IMR-90 (cell line): ENCODE measurements around the gene KRT79. TPM values are rescaled to one million over a fixed set of nuclear protein-coding genes. Genes with fewer than 3 reads are reported as not detected.

Source experiments
- ATAC-seq: fragments of 200-7000 bp; cut with Tn5 transposase; 2 replicates; pipeline ENCODE4 v1.9.1; 2020; ENCODE audit warnings: low read depth, mild to moderate bottlenecking, moderate library complexity
- BruUV-seq: library from RNA; stranded (reverse); fragments of 400-500 nt; replicated peaks from 2 replicates; lab custom pipeline; 2021; lab: Mats Ljungman, UMichigan
- CTCF ChIA-PET: fragments of 300-600 bp; formaldehyde crosslinking; extraction: SDS; loops from one replicate; lab custom pipeline; 2021; ENCODE audit warnings: antibody characterized with exemption; lab: Yijun Ruan, JAX
- POLR2A ChIA-PET: fragments of 300-600 bp; sonication (Branson Sonifier 250); formaldehyde crosslinking; loops from one replicate; lab custom pipeline; 2022; ENCODE audit warnings: antibody characterized with exemption; ENCODE audit not compliant: unreplicated experiment; lab: Charles Lee
- DNase-seq: peaks from one replicate; pipeline ENCODE4 v3.0.0; 2013
- H2AFZ ChIP-seq: replicated peaks from 2 replicates; pipeline ENCODE3; 2013; ENCODE audit warnings: low read length, mild to moderate bottlenecking; ENCODE audit not compliant: poor library complexity
- H2AK5ac ChIP-seq: 2 replicates; pipeline ENCODE4 v1.6.1; 2013; ENCODE audit warnings: low read depth, low read length, inconsistent platforms
- H2AK9ac ChIP-seq: replicated peaks from 2 replicates; pipeline ENCODE3; 2013; ENCODE audit warnings: mild to moderate bottlenecking, low read depth, low read length, moderate library complexity; ENCODE audit not compliant: poor library complexity
- H2BK120ac ChIP-seq: 2 replicates; pipeline ENCODE4 v1.6.1; 2013; ENCODE audit warnings: low read depth, low read length, inconsistent platforms
- H2BK15ac ChIP-seq: 3 replicates; pipeline ENCODE4 v1.6.1; 2013; ENCODE audit warnings: low read depth, low read length, inconsistent platforms
- H2BK20ac ChIP-seq: 2 replicates; pipeline ENCODE4 v1.6.1; 2013; ENCODE audit warnings: low read depth, mild to moderate bottlenecking, inconsistent platforms, low read length, moderate library complexity
- H2BK5ac ChIP-seq: 2 replicates; pipeline ENCODE4 v1.6.1; 2013; ENCODE audit warnings: mild to moderate bottlenecking, low read depth, low read length, inconsistent platforms; ENCODE audit not compliant: poor library complexity, severe bottlenecking
- H3K14ac ChIP-seq: replicated peaks from 2 replicates; pipeline ENCODE4 v1.6.1; 2013; ENCODE audit warnings: low read depth, low read length, inconsistent platforms
- H3K18ac ChIP-seq: 2 replicates; pipeline ENCODE4 v1.6.1; 2013; ENCODE audit warnings: low read depth, low read length, control low read depth
- H3K23ac ChIP-seq: 2 replicates; pipeline ENCODE4 v1.6.1; 2013; ENCODE audit warnings: low read depth, low read length, inconsistent platforms
- H3K27ac ChIP-seq: 2 replicates; pipeline ENCODE4 v1.5.1; 2013; ENCODE audit warnings: mild to moderate bottlenecking, control low read depth, low read length; ENCODE audit not compliant: insufficient read depth
- H3K27me3 ChIP-seq: 2 replicates; pipeline ENCODE4 v1.6.1; 2013; ENCODE audit warnings: low read length; ENCODE audit not compliant: control insufficient read depth, insufficient read depth
- H3K36me3 ChIP-seq: 2 replicates; pipeline ENCODE4 v1.6.1; 2013; ENCODE audit warnings: low read length, mixed read lengths; ENCODE audit not compliant: control insufficient read depth, insufficient read depth
- H3K4ac ChIP-seq: 2 replicates; pipeline ENCODE4 v1.6.1; 2013; ENCODE audit warnings: low read depth, low read length, inconsistent platforms
- H3K4me1 ChIP-seq: 2 replicates; pipeline ENCODE4 v1.6.1; 2013; ENCODE audit warnings: low read length, mixed read lengths; ENCODE audit not compliant: control insufficient read depth, insufficient read depth
- H3K4me2 ChIP-seq: 2 replicates; pipeline ENCODE4 v1.6.1; 2013; ENCODE audit warnings: low read depth, mild to moderate bottlenecking, control low read depth, low read length, moderate library complexity
- H3K4me3 ChIP-seq: 2 replicates; pipeline ENCODE4 v1.5.1; 2013; ENCODE audit warnings: low read depth, mild to moderate bottlenecking, control low read depth, low read length, moderate library complexity; ENCODE audit not compliant: insufficient read depth
- H3K56ac ChIP-seq: 2 replicates; pipeline ENCODE4 v1.6.1; 2013; ENCODE audit warnings: low read length, inconsistent platforms; ENCODE audit not compliant: insufficient read depth; ENCODE audit errors: extremely low read depth
- H3K79me1 ChIP-seq, 2 experiments: 2 replicates each; pipeline ENCODE4 v1.6.1; 2013; ENCODE audit warnings: low read length in 2 of 2, inconsistent platforms in 1 of 2, low read depth in 1 of 2
- H3K9ac ChIP-seq: 2 replicates; pipeline ENCODE4 v1.6.1; 2013; ENCODE audit warnings: low read depth, low read length, control low read depth
- H3K9me1 ChIP-seq: 2 replicates; pipeline ENCODE4 v1.6.1; 2013; ENCODE audit warnings: low read length, inconsistent platforms; ENCODE audit not compliant: insufficient read depth
- H3K9me3 ChIP-seq: 2 replicates; pipeline ENCODE4 v1.6.1; 2013; ENCODE audit warnings: low read length; ENCODE audit not compliant: control insufficient read depth, insufficient read depth
- H4K20me1 ChIP-seq: 2 replicates; pipeline ENCODE4 v1.6.1; 2013; ENCODE audit warnings: low read length, inconsistent platforms; ENCODE audit not compliant: insufficient read depth
- H4K5ac ChIP-seq: 2 replicates; pipeline ENCODE4 v1.6.1; 2013; ENCODE audit warnings: mild to moderate bottlenecking, low read depth, low read length, control low read depth
- H4K8ac ChIP-seq, 2 experiments: 2 replicates each; pipeline ENCODE4 v1.6.1; 2013; ENCODE audit warnings: low read depth in 2 of 2, low read length in 2 of 2, control low read depth in 1 of 2, inconsistent platforms in 1 of 2
- H4K91ac ChIP-seq: 2 replicates; pipeline ENCODE4 v1.6.1; 2013; ENCODE audit warnings: low read depth, low read length, inconsistent platforms; ENCODE audit not compliant: insufficient read depth
- CEBPB ChIP-seq: IDR thresholded peaks from 2 replicates; pipeline ENCODE4 v1.6.1; 2012; ENCODE audit warnings: low read depth, low read length, improper control_type of control experiment
- CHD1 ChIP-seq: IDR thresholded peaks from 2 replicates; pipeline ENCODE4 v1.6.1; 2012; ENCODE audit warnings: low read depth, low read length, improper control_type of control experiment
- FOS ChIP-seq: fragments of 150-350 bp; IDR thresholded peaks from 2 replicates; pipeline ENCODE4 v1.6.1; 2016; ENCODE audit warnings: low read depth, low read length
- MAFK ChIP-seq: IDR thresholded peaks from 2 replicates; pipeline ENCODE4 v1.6.1; 2012; ENCODE audit warnings: low read depth, low read length, improper control_type of control experiment
- MAZ ChIP-seq: IDR thresholded peaks from 2 replicates; pipeline ENCODE4 v1.6.1; 2012; ENCODE audit warnings: low read depth, mild to moderate bottlenecking, low read length, improper control_type of control experiment, moderate library complexity, borderline replicate concordance
- MXI1 ChIP-seq: IDR thresholded peaks from 2 replicates; pipeline ENCODE4 v1.6.1; 2012; ENCODE audit warnings: low read depth, mild to moderate bottlenecking, low read length, moderate library complexity, borderline replicate concordance
- NFE2L2 ChIP-seq: fragments of 150-350 bp; IDR thresholded peaks from 2 replicates; pipeline ENCODE4 v1.6.1; 2016; ENCODE audit warnings: low read depth, mild to moderate bottlenecking, low read length
- POLR2A ChIP-seq: IDR thresholded peaks from 2 replicates; pipeline ENCODE4 v1.6.1; 2012; ENCODE audit warnings: mild to moderate bottlenecking, low read depth, low read length
- RAD21 ChIP-seq: IDR thresholded peaks from 2 replicates; pipeline ENCODE4 v1.6.1; 2012; ENCODE audit warnings: low read length, improper control_type of control experiment
- RCOR1 ChIP-seq: IDR thresholded peaks from 2 replicates; pipeline ENCODE4 v1.6.1; 2012; ENCODE audit warnings: mild to moderate bottlenecking, low read length, improper control_type of control experiment; ENCODE audit not compliant: insufficient replicate concordance
- RFX5 ChIP-seq: IDR thresholded peaks from 2 replicates; pipeline ENCODE4 v1.8.0; 2012; ENCODE audit warnings: low read depth, mild to moderate bottlenecking, low read length, moderate library complexity
- SMC3 ChIP-seq: fragments of 150-350 bp; IDR thresholded peaks from 2 replicates; pipeline ENCODE4 v1.6.1; 2016; ENCODE audit warnings: low read depth, mild to moderate bottlenecking, antibody characterized with exemption, low read length, moderate library complexity
- WGBS, 2 experiments: methylation state at CpG; one replicate each; pipeline versions ENCODE4 v1.1.5 to v1.1.7; 2013; ENCODE audit warnings: missing lambda C conversion rate in 2 of 2; ENCODE audit not compliant: insufficient read length in 1 of 2; ENCODE audit errors: extremely low coverage in 2 of 2; 5-methylcytosine and 5-hydroxymethylcytosine counted together
- dilution Hi-C: fragments of 300-500 bp; cut with HindIII; formaldehyde crosslinking; loops from one replicate; pipeline ENCODE4 v1.14.3; 2018; ENCODE audit warnings: low sequenced_read_pairs; ENCODE audit not compliant: unreplicated experiment
- in situ Hi-C: fragments of 300-500 bp; cut with MboI; formaldehyde crosslinking; loops from 3 replicates; pipeline ENCODE4 v1.14.3; 2019; ENCODE audit warnings: low sequenced_read_pairs, inconsistent platforms, mixed read lengths
- intact Hi-C: fragments of 100-400 bp; cut with micrococcal nuclease; formaldehyde crosslinking; loops from 2 replicates; pipeline ENCODE4 v1.10.0; 2022
- polyA plus RNA-seq, 3 experiments: library from polyadenylated mRNA; depleted of rRNA; stranded (reverse); fragments of >200 nt; gene quantifications; 2 replicates each; pipeline ENCODE4 v1.2.3, GENCODE V29; 2012; ENCODE audit warnings: low replicate concordance in 1 of 3
- total RNA-seq: library from RNA; depleted of rRNA; stranded (reverse); fragments of >200 nt; gene quantifications from 2 replicates; pipeline ENCODE4 v1.2.3, GENCODE V29; 2012
- TF ChIP-seq, protein P1 (sequence below): fragments of 150-350 bp; IDR thresholded peaks from 2 replicates; pipeline ENCODE4 v1.6.1; 2017; ENCODE audit warnings: mild to moderate bottlenecking, antibody characterized with exemption, low read length, low read depth
- TF ChIP-seq, protein P2 (sequence below): conservative IDR thresholded peaks from 2 replicates; pipeline ENCODE4 v1.5.1; 2012; ENCODE audit warnings: mild to moderate bottlenecking, low read depth, low read length, improper control_type of control experiment
- TF ChIP-seq, protein P3 (sequence below): fragments of 150-350 bp; IDR thresholded peaks from 2 replicates; pipeline ENCODE4 v1.6.1; 2016; ENCODE audit warnings: low read depth, mild to moderate bottlenecking, low read length, moderate library complexity, borderline replicate concordance

Gene KRT79
- total and polyA plus RNA-seq, 2 of the 4 experiments (the other 2 are of a cell fraction) = under 0.01 to 0.24 TPM

DNA sequence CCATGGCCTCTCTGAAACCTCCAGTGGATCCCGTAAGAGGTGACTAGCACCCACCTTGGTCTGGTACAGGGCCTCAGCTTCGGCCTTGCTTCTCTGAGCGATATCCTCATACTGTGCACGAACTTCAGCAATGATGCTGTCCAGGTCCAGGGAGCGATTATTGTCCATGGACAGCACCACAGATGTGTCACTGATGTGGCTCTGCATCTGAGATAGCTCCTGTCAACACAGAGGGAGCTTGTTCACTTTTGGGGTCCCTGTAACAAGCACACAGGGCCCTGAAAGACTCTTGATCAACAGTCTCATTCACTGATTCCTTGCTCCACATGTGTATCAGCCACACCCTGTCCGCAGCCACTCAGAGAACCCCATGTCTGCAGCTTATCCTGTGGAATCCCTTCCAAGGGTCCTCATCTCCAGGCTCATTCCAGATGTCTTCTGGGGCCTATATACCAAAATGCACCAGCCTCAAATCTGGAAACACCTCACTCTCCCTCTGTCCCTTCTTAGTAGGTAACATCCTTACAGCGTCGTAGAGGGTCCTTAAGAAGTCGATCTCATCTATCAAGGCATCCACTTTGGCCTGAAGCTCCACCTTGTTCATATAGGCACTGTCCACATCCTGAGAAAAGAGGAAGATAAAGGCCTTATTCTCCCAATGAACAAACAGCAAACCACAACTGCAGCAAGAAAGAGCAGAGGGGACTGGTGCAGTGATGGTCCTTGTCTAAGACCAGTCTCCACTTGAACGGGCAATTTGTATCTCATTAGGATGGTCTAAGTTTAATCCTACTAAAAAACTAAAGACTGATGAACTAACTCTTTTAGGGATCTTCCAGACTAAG lies 41.7 kb downstream of the KRT79 start:
- in situ Hi-C loops = no loop called here
- TF ChIP-seq, protein P1, sequence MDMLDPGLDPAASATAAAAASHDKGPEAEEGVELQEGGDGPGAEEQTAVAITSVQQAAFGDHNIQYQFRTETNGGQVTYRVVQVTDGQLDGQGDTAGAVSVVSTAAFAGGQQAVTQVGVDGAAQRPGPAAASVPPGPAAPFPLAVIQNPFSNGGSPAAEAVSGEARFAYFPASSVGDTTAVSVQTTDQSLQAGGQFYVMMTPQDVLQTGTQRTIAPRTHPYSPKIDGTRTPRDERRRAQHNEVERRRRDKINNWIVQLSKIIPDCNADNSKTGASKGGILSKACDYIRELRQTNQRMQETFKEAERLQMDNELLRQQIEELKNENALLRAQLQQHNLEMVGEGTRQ = no peak
- TF ChIP-seq RFX5 = no peak
- TF ChIP-seq FOS = no peak
- no peak for TF ChIP-seq NFE2L2
- no peak for TF ChIP-seq RAD21
- TF ChIP-seq, protein P2, sequence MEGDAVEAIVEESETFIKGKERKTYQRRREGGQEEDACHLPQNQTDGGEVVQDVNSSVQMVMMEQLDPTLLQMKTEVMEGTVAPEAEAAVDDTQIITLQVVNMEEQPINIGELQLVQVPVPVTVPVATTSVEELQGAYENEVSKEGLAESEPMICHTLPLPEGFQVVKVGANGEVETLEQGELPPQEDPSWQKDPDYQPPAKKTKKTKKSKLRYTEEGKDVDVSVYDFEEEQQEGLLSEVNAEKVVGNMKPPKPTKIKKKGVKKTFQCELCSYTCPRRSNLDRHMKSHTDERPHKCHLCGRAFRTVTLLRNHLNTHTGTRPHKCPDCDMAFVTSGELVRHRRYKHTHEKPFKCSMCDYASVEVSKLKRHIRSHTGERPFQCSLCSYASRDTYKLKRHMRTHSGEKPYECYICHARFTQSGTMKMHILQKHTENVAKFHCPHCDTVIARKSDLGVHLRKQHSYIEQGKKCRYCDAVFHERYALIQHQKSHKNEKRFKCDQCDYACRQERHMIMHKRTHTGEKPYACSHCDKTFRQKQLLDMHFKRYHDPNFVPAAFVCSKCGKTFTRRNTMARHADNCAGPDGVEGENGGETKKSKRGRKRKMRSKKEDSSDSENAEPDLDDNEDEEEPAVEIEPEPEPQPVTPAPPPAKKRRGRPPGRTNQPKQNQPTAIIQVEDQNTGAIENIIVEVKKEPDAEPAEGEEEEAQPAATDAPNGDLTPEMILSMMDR = no peak
- TF ChIP-seq MAFK = no peak
- no peak for TF ChIP-seq POLR2A
- TF ChIP-seq, protein P3, sequence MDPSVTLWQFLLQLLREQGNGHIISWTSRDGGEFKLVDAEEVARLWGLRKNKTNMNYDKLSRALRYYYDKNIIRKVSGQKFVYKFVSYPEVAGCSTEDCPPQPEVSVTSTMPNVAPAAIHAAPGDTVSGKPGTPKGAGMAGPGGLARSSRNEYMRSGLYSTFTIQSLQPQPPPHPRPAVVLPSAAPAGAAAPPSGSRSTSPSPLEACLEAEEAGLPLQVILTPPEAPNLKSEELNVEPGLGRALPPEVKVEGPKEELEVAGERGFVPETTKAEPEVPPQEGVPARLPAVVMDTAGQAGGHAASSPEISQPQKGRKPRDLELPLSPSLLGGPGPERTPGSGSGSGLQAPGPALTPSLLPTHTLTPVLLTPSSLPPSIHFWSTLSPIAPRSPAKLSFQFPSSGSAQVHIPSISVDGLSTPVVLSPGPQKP = no peak
- no peak for TF ChIP-seq CHD1
- no peak for TF ChIP-seq RCOR1
- no peak for TF ChIP-seq CEBPB
- TF ChIP-seq MAZ = no peak
- no peak for TF ChIP-seq MXI1
- TF ChIP-seq SMC3 = no peak

More for the DNA sequence above, 41.7 kb downstream of the KRT79 start:
- intact Hi-C loops = no loop called here
- Histone ChIP-seq H4K8ac (no peak overlapping the region), H3K4me1 (no peaks in the 10 kb centered on the region), H2BK5ac (no peak overlapping the region), H3K4me2 (no peak overlapping the region), H3K18ac (no peak overlapping the region), H4K91ac (no peak overlapping the region), H3K14ac (no peak overlapping the region), H2AFZ (no peak overlapping the region), H3K79me1 (no peaks in the 10 kb centered on the region), H2AK9ac (no peak overlapping the region), H2BK120ac (no peak overlapping the region), H2AK5ac (no peak overlapping the region), H3K9ac (no peak overlapping the region), H3K9me3 (no peaks in the 10 kb centered on the region), H3K4ac (no peak overlapping the region), H3K36me3 (no peaks in the 10 kb centered on the region), H4K20me1 (no peaks in the 10 kb centered on the region), H2BK15ac (no peak overlapping the region), H3K4me3 (no peak overlapping the region), H4K5ac (no peak overlapping the region), H3K23ac (no peak overlapping the region), H3K56ac (no peak overlapping the region), H2BK20ac (no peak overlapping the region), H3K9me1 (no peaks in the 10 kb centered on the region), H3K27me3 (peaks cover 42% of the 10 kb centered on the region), H3K27ac (no peak overlapping the region)
- ChIA-PET POLR2A (no interaction called here), CTCF (no interaction called here)
- WGBS, 2 experiments = 66% methylated on average over 6 of the region's 10 CpGs; no CpG with 5 or more reads in 1 of the 2 experiments
- DNase-seq (no peak), ATAC-seq (no peak)
- BruUV-seq = no TSS peak
- dilution Hi-C loops = no loop called here
